CD4-positive, alpha-beta T cell treated with Interferon alpha-2 for 1 hour (primary cell): ENCODE data around the gene GAD1.

Source experiments
- DNase-seq, 2 donors: peaks; one replicate each; pipeline ENCODE4 v3.0.0-alpha.2; 2020 to 2022

Gene GAD1

DNA sequence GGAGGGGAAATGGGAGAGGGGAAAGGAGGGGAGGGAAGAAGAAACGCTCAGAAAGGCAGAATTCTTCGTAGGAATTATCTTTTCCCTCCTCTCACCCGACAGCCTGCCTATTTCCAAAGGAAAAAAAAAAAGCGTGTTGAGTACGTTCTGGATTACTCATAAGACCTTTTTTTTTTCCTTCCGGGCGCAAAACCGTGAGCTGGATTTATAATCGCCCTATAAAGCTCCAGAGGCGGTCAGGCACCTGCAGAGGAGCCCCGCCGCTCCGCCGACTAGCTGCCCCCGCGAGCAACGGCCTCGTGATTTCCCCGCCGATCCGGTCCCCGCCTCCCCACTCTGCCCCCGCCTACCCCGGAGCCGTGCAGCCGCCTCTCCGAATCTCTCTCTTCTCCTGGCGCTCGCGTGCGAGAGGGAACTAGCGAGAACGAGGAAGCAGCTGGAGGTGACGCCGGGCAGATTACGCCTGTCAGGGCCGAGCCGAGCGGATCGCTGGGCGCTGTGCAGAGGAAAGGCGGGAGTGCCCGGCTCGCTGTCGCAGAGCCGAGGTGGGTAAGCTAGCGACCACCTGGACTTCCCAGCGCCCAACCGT lies at the start of gene GAD1:
TSS of gene GAD1 (plus strand) at position 384 of the 589 bp plus-strand sequence. CDS start 1,705 bp downstream, outside the sequence.
- peak; percentile 56 to 67 for DNase-seq

DNA sequence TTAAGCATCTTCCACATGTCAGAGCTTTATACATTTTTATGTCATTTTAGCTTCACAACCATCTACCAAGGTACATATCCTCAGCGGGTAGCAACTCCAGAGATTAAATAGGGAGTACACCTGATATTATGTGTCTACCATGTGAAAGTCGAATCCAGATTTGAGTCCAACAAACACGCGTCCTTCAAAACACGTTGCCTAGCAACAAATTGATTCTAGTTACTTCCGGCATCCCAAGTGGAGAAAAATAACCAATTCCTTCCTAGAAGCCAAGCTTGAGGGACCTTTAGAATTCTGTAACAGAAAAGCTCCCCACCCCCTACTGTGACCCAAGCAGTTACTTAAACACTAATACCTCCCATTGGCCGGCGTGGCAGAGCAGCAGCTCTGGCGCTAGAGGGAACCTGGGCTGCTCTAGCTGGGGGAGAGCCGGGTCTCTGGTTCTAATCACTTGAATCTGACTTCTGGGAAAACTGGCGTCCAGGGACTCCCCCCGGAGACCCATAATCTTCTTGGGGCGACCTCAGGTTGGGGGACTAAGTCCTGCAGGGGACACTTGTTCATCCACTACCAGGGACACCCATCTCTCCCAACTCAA lies 46.6 kb upstream of the GAD1 start, which contains the start of gene ERICH2:
TSS of gene ERICH2 (plus strand) at position 371 of the 598 bp plus-strand sequence. CDS start 304 bp downstream, outside the sequence.
- peak; percentile 40 to 42 for DNase-seq

DNA sequence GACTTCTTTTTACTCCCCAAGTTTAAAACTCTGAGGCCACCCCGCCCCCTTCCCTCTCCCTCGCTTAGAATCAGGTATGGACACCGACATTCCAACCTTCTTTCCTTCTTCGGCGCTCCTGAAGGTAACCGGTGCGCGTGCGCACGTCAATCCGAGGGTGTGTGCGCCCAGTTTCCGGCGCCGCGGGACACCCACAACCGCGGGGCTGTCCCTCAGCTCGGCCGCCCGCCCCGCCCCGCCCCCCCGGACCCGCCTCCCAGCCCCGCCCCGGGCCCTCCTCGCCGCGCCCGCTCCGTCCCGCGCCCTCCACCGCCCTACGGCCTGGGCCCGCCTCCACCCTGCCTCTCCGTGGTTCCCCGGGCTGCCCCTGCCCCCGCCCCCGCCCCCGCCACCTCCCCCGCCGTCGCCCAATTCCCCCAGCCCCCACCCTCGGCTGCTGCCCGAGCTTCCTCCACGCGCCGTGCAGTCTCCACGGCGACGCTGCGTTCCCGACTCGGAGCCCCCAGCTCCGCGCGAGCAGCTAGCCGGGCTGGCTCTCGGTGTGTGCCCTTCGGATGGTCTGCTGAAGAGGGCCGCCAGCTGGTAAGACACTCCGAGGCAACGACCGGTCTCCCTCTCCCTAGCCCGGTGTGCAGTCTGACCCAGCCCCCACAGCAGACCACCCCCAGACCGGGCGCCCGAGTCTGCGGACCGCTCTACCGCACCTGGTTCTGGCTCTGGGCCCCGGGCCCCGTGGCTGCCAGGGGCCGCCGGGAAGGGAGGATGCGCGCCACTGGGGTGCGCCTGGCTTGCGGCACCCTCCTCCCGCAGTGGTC lies 45.9 kb upstream of the GAD1 start:
- peak; percentile 71 to 79 for DNase-seq

DNA sequence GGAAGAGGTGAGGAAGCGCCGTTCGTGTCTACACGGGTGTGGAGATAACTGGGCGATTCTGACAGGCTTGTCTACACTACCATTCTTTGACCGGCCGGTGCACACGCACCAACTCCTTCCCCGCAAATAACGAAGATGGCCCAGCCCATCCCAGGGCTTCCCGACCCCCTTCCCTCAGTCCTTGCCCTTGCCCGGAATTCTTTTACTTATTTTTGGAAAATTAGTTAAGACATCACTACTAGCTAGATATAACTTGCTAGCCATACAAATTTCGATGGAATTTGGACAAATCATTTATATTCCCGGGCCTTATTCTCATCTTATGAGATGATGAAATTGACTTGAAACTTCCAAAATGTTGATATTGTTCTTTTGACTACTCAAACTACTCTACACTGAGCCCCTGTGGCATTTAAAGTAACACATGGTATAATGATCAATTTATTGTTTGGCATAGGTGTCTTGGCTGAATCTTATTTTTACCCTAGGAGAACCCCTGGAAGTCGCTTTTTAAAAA lies 45.2 kb upstream of the GAD1 start:
- DNase-seq = no peak

DNA sequence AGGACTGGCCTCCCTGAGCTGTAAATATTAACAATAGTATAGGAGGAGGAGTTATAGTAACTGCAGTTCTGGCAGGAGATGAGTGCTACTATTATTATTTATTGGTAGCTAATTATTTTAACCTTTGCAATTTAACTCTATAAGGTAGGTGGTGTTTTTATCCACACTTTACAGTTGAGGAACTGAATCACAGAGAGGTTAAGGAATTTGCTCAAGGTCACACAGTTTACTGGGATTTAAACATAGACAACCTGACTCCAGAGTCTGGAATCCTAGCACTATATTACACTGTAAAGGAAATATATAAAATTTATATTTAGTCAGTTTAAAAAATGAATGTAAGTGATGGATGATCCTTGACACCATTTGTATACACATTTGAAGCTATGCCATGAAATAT lies 44.4 kb upstream of the GAD1 start:
- no peak for DNase-seq

DNA sequence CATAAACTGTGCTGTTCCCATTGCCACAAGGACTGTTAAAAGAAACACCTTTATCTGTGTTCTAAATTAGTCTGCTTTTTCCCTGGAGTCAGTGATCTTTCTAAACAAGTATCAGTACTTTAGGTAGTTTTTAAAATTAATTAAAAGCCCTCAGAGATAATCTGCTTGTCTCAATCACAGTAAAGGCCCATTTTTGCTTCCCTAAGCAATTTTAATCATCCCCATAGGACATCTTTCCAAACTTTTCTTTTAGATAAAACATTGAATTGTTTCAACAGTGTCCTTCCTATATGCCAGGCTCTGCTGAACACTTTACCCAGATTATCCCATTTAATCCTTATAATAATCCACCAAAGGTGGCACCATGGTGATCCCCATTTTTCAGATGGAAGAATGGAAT lies 42.6 kb upstream of the GAD1 start:
- no peak for DNase-seq

DNA sequence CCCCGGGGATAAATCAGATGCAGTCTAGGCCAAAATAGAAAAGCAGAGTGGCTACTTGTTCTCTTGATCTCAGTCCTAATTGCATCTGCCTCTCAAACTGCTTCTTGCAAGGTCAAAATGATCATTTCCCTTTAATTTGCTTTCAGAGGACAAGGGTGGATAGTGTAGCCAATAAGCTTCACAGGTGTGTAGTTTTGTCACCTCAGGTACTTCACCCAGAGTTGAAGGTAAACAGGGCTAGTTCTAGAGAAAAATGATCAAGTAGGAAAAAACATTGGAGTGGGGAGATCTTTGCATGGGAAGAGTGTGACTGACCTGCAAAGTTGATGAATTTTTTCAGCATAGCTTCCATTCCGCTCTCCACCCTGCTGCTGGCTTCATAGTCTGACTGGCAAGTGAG lies 37.8 kb upstream of the GAD1 start:
- no peak for DNase-seq

DNA sequence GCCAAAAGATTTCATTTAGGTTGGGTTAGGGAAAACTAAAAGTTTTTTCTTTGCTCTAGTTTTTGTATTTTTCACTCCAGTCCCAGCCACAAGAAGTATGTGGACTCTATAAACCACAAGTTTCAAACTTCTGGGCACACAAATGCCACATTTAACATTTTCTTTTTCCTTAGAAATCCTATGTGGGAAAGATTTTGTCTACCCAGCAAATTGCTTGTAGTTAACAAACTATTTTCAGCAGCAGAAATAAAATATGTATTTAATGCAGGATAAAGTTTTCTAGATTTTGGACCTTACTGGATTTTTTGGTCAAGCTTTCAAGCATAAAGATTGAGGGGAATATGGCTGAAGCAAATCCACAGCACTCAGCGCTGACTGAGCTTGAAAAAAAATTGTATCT lies 37.4 kb upstream of the GAD1 start:
- no peak for DNase-seq

DNA sequence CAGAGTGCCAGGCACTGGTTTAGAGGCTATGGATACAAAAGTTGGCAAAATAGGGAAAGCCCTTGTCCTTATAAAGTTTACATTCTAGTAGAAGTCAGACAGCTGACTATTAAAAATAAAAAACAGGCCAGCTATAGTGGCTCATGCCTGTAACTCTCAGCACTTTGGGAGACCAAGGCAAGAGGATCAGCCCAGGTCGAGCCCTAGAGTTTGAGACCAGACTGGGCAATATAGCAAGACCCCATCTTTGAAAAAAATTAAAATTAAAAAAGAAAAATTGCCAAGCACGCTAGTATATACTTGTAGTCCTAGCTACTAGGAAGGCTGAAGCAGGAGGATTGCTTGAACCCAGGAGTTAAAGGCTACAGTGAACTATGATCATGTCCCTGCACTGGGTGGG lies 34.0 kb upstream of the GAD1 start:
- DNase-seq = no peak

DNA sequence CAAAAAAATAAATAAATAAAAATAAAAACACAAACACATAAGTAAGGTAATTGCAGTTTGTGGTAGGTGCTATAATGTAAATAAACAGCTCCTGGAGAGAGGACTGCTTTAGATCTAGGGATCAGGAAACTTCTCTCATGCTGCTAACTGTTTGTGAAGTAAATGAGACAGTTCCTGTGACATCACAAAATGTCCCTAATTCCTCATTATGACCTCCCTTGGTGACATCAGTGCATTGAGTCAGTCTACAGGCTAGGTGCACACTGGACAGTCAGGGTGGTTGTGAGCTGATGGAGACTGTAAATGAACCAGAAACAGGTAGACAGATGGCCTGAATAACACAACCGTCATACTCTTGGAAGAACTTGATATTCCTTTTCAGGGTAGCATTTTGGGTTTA lies 33.1 kb upstream of the GAD1 start:
- no peak for DNase-seq

DNA sequence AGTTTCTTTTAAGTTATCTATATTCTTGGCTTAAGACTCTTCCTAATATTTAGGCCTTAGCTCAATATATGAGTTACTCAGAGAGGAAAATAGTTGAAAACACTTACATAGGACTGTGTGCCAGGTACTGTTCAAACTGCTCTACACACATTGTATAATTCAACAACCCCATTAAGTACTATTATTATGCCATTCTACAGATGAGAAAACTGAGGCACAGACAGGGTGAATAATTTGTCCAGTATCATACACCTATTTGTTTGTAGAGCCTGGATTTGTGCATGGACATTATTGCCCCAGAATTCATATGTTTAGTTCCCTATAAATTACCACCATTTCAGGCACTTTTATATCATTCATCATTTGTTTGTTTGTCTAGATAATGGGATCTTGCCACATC lies 17.7 kb upstream of the GAD1 start:
- no peak for DNase-seq

DNA sequence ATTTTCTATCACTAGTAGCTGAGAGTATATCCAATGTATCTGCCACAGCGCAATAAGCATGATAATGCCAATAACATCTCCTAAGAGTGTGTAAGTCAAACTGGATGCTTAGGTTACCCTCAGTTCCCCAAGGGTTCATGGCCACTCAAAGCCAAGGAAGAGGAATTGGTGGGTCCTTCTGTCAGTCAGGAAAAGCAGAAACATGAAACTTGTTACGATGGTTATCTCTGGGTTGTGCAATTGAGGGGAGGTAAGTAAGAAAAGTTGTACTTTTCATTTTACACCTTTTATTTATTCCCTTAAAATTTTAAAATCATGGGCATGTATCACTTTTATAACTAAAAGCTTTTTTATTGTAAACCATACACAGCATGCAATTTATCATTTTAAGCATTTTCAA lies 10.1 kb upstream of the GAD1 start:
- DNase-seq = no peak

DNA sequence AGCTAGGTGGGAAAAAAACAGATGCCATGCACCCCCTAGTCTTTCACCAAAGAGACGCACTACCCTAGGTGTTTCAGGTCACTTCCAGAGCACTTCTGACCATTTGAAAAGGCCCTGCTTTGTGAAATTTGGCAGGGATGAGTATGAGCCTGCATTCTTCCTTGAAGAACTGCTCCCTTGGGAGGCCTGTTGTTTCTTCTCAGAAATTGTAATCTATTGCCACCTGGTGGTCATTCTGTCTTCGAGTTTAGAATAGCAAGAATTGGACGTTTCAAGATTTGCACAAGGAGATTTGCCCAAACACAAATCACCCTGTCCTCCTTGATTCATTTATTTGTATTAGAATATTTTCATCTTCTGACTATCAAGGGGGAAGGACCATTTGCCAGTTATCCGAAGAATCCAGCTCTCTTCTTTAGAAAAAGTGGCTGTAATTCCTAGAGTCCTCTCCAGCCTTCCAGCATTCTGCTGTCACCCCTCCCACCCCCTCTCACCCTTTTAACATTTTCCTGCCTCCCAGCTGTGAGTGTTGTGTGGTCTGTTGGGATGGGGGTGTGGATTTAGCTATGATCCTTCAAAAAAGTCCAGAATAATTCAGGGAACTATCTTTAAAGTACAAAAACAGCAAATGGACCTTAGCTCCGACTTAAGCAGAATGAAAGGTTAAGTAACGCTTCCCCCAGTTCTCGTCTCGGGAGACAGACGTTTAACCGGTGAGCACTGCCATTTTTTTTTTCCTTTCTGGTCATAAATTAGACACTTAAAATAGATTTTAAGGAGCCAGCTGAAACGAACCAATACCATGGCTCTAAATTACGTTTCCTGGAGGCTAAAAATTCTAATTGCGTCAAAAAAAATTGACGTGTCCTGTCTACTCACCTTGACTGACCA lies 3.7 kb upstream of the GAD1 start:
- DNase-seq = peak in 1 of 2 donors; percentile 69

DNA sequence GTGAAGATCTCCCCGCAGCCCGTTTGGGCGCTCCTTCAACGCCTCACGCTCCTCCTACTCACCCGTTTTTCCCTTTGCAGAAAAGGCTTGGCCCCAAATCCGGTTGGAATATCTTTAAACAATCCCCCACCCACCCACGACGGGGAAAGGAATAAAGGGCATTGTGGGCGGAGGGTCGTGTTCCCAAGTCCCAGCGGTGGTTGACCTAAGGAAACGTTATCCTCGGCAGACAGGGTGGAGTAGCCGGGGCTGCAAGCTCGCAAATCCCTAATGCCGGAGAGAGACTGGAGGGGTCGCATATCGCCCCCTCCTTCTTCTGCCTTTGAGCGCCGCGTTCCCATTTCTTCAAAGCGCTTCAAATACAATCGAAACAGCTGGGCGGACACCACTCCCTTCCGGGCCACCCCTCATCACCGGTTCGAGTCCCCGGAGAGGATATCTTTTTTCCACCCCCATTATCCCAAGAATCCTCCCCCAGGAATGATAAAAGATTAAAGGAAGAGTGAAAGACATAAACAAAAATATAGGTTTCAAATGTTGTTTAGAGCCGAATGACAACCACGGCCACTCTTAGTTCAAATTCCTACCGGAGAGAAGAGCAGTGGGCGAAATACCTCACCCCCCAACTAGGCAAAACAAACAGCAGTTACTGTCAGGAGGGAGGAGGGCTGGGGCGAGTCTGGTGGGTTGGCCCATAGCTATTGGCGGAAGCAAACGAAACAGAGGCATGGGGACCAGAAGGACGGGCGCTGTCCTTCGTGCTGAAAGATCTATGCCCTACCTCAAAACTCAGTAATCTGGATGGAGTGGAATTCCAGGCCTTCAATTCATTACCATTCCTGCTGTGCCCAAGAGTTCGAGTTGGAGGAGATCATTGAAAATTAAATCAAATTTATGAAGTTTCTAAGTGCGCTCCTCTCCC lies 2.8 kb upstream of the GAD1 start:
- no peak for DNase-seq

DNA sequence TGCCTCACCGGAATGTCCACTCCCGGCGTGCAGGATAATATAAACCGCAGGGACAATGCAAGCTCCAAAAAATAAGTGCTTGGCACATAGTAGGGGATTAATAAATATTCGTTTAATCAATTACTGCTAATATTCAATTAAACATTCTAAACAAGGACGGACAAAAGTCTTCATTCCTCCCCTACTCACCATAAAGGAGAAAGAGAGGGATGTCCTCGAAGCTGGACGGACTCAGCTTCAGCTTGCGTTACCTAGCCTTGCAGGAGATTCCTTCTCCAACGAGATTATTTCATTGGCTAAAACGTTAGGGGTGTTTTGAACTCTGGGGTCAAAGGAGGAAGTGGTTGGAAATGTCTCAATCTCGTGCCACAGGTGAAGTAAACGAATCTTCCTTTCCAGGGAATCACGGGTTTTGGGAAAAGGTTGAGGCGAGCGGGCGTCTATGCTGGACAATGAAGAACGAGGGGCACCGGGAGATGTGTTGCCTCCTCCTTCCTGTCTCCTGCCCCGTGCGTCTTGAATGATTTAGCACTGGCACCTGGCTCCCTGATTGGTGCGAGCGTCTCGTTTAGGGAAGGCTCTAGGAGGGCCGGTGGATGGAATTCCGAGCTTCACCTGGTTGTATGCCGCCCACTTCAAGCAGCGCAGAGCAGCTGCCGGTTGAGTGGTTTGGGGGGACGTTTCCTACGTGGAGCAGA lies 2.0 kb upstream of the GAD1 start:
- DNase-seq = no peak

DNA sequence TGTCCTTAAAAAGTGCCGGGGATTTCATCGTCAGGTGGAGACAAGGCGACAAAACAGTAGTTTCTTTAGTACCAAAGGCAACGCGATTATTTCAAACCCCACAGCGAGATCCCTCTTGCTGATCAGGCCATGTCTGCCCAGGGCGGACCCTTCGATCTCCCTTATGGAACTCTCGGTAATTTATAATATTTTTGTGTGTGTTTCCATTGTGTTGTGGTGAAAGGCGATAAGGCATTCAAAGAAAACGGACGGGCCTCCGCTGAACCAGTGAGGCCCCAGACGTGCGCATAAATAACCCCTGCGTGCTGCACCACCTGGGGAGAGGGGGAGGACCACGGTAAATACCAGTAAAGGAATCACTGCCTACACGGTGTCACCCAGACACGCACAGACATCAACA lies 1.4 kb upstream of the GAD1 start:
- no peak for DNase-seq

DNA sequence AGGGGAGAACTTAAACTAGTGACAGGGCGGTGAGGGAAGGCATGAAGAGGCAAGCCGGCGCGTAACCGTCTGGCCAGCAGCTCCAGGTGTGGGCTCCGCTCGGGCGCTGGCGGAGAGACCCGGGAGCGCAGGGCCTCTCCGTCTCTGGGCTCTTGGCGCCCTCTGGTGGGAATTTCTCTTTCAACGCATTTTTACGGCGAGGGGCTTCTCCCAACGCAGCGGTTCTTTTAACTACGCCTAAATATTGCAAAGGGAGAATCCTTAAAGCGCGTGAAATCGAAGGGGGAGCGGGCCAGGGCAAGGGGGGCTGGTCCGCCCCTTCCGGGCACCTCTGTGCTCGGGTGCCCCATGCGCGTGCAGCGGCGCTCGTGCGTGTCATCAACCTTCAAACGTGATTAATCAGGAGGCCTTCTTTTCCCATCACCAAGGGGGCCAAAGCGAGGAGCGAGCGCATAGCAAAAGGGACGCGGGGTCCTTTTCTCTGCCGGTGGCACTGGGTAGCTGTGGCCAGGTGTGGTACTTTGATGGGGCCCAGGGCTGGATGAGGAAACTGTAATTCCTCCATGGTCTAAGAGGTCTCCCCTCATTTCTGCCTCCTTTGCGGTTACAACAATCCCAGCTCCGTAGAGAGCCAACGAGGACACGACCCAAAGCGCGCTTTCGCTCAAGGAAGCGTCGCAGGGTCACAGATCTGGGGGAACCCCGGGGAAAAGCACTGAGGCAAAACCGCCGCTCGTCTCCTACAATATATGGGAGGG lies 762 bp upstream of the GAD1 start:
- DNase-seq = peak; percentile 50 to 73

DNA sequence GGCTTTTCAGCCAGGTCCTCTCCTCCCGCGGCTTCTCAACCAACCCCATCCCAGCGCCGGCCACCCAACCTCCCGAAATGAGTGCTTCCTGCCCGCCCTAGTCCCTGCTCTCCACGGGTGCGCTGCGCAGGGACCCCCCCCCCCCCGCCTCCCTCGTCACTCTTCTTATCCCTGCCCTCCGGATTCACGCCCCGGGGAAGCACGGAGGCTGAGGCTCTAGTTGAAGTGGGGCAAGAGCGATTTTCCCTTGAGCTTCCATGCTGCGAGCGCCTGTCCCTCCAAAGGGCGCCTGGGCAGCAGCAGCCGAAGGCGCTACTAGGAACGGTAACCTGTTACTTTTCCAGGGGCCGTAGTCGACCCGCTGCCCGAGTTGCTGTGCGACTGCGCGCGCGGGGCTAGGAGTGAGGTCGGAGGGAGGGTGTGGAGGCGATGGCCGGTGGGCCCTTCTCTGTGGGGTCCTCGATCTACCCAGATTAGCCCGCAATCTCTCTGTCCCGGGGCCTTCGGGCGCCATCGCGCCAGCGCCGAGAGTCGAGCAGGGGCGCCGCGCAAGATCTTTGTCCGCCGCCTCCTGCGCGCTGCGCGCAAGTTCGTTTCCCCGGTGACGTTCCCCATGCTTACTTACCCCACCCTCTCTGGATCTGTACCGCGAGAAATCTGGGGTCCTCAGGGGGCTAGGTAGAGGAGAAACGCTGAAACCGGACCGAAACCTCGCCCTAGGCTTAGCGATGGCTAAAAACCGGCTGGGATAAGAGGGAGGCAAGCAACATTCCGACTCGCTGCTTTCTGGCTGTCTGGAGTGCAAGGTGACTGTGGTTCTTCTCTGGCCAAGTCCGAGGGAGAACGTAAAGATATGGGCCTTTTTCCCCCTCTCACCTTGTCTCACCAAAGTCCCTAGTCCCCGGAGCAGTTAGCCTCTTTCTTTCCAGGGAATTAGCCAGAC lies 677 bp downstream of the GAD1 start:
- no peak for DNase-seq
